VCaP (cell line): ENCODE measurements around the gene TAPT1.

Source experiments
- H3K27ac ChIP-seq: fragments of 450-650 bp; 2 replicates; pipeline ENCODE4 v1.5.1; 2017
- CTCF ChIP-seq: fragments of 450-650 bp; conservative IDR thresholded peaks from 2 replicates; pipeline ENCODE4 v1.5.1; 2017; ENCODE audit warnings: mild to moderate bottlenecking, moderate library complexity

The TAPT1 gene

GRCh38 chr4:16140231-16140878 lies 85.9 kb downstream of the TAPT1 start:
- peak overlapping the region; percentile 5; the same call in 1 of the 2 replicates for H3K27ac ChIP-seq
- TF ChIP-seq CTCF = no peak

- no peak for TF ChIP-seq CTCF
- H3K27ac ChIP-seq = no peak overlapping the region
Observed at GRCh38 chr4:16139066-16139945, 87.0 kb downstream of the TAPT1 start.

GRCh38 chr4:16136827-16137226 lies 89.4 kb downstream of the TAPT1 start:
- H3K27ac ChIP-seq = no peak overlapping the region
- no peak for TF ChIP-seq CTCF

GRCh38 chr4:16136311-16136710 lies 90.0 kb downstream of the TAPT1 start:
- H3K27ac ChIP-seq = no peak overlapping the region
- TF ChIP-seq CTCF = no peak

- no peak overlapping the region for H3K27ac ChIP-seq
- TF ChIP-seq CTCF = no peak
Observed at GRCh38 chr4:16133406-16133805, 92.9 kb downstream of the TAPT1 start.

- no peak for TF ChIP-seq CTCF
Observed at GRCh38 chr4:16131293-16131692, 95.0 kb downstream of the TAPT1 start.

GRCh38 chr4:16129336-16129735 lies 96.9 kb downstream of the TAPT1 start:
- H3K27ac ChIP-seq = peak overlapping the region; percentile 74
- no peak for TF ChIP-seq CTCF

More at GRCh38 chr4:16131293-16131692, 95.0 kb downstream of the TAPT1 start:
- no peak overlapping the region; the same call in 1 of the 2 replicates for H3K27ac ChIP-seq
